Measurements from ENCODE around the gene UNG.

Gene UNG

DNA sequence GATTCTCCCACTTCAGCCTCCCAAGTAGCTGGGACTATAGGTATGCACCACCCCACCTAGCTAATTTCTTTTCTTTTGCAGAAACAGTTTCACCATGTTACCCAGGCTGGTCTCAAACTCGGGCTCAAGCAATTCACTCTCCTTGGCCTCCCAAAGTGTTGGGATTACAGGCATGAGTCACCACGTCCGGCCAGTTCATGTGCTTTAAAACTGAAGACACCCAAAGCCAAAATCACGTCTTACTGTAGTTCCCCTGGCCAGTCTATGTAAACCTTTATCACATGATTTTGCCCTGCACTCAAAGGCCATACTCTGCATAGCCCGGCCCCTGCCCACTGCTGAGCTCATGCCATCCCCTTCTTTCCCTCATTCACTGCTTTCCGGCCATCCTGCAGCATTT lies 8.6 kb upstream of the UNG start:
- no peak for DNase-seq (ENCODE audit: extremely low read depth in 1 of 2, low read depth in 1 of 2)

DNA sequence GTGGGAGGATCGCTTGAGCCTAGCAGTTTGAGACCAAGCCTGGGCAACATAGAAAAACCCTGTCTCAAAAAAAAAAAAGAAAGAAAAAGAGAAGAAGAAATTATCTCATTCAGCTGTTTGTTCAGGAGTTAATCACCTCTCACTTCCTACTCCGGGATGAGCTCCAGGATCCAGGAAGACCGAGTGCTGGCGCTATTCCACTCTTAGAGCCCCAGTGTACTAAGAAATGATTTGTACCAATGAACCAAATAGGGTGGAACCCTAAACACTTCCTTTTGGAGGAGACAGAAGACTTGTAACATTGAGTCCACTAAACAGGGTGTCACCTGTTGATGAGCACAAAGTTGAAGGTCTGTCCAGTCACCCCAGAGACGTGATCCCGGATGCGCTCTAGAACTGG lies 7.7 kb upstream of the UNG start:
- DNase-seq (ENCODE audit: extremely low read depth in 1 of 2, low read depth in 1 of 2), result no peak

DNA sequence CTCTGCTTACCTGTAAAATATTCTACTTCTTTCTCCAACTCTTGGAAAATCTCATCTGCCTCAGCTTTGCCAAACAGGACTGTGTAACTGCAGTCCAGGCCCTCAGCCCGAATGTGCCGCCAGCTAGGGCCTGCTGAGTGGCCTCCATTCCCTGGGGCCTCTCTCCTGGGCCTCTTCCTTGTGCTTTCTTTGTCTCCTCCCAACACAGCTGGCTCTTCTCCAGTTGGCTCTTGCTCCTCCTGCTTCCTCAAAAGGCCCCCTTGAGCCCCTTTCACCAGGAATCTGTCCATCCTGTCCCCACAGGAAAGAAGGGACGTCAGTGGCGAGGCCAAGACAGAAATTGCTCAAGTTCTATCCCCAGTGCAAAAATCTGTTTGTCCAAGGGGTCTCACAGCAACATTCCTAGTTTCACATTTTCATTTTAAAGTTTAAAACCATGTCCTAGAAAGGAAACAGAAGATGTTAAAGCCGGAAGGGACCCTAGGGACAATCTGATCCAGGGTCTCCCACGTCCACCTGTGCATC lies 4.8 kb upstream of the UNG start:
- no peak for DNase-seq (ENCODE audit: extremely low read depth in 1 of 2, low read depth in 1 of 2)

DNA sequence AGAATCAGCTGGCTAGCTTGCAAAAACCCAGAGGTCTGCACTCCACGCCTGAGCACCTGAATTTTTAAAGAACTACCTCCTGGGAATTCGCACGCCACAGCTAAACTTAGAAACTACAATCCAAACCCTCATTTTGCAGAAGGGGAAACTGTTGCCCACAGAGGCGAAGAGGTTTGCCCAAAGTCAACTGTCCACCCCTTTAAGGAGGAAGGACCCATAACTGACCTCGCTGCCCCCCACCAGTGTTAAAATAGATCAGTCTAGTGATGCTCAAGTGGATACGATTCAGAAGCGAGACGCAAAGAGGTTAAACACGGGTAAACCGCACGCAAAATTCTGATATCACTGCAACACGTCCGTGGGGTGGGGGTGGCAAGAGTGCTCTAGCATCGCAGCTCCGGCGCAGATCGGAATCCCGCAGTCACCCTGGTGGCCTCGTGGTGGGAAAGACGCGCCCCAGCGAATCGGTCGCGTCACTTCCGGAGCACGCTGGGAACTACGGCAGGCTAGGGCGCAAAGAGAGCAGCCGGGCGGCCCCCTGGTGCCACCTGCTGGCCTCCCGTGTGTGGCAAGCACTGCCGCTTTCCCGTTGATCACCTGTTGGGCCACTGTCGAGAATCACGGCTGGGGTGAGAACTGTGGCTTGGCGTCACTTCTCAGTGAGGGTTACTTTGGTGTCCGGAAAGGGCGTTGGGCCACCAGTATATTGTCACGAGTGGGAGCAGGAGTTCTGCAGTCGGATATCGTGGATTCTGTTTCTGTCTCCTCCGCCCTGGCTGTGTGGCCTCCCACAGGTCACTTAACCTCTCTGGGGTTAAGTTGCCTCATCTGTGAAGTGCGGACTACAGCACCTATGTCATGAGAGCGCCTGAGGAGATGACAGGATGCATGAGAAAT lies 4.1 kb upstream of the UNG start, which contains the start of gene ALKBH2:
Gene ALKBH2 (minus strand): TSS at position 451 of the 897 bp plus-strand sequence. CDS start 686 bp downstream, outside the sequence.
- DNase-seq (ENCODE audit: extremely low read depth in 1 of 2, low read depth in 1 of 2), result peak; percentile 87 to 91

DNA sequence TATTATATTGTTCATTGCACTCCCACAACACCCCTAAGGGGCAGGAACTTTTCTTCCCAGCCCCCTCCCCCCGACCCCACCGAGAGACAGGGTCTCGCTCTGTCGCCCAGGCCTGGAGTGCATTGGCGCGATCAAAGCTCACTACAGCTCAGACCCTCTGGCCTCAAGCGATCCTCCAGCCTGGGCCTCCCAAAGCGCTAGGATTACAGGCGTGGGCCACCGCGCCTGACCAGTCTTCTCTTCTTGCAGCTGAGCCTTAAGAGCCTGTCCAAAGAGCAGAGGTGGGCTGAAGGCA lies 310 bp upstream of the UNG start:
- no peak for DNase-seq (ENCODE audit: extremely low read depth in 1 of 2, low read depth in 1 of 2)

DNA sequence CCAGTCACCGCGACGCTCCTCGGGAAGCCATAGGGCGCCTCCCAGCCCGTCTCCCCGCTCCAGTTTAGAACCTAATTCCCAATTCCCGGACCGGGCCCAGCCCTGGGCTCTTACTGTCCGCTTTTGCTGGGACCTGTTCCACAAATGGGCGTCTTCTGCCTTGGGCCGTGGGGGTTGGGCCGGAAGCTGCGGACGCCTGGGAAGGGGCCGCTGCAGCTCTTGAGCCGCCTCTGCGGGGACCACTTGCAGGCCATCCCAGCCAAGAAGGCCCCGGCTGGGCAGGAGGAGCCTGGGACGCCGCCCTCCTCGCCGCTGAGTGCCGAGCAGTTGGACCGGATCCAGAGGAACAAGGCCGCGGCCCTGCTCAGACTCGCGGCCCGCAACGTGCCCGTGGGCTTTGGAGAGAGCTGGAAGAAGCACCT lies 797 bp downstream of the UNG start:
- DNase-seq (ENCODE audit: extremely low read depth in 1 of 2, low read depth in 1 of 2), result no peak

DNA sequence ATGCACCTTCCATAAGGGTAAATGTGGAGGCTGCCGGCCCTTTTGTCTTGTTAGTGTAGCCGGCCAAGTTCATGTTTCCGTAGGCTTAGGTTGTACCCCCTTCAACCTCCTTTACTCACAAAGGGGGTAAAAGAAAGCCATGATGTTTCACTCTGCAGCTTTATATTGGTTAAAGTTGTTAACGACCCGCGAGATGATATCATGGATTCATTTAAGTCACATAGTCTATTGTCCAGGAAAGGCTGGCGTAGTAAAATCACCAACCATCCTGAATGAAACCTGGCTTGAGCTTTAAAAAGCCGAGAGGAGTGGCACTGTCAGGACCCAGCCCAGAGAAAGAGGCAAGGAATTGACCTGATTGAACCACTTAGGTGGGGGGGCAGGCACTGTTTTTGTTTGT lies 1.3 kb downstream of the UNG start:
- no peak for DNase-seq (ENCODE audit: extremely low read depth in 1 of 2, low read depth in 1 of 2)

DNA sequence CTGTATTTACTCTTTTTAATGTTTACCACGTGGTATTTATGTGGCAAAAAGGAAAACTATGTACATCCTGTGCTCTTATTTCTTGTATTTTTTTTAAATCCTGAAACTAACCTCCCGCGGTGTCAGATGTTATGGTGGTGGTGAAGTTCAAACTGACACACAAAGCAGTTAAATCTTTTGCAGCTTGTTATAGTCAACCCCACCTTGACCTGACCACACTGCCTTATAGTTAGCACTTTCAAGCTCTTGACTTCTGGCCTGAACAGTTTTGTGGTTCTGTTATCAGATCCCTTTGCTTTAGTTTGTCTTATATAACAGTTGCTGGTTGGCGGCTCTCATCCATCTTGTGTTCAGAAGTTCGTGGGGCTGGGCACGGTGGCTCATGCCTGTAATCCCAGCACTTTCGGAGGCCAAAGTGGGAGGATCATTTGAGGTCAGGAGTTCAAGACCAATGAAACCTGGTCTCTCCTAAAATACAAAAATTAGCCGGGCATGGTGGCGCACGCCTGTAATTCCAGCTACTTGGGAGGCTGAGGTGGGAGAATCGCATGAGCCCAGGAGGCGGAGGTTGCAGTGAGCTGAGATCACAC lies 2.1 kb downstream of the UNG start:
- no peak for DNase-seq (ENCODE audit: extremely low read depth in 1 of 2, low read depth in 1 of 2)

DNA sequence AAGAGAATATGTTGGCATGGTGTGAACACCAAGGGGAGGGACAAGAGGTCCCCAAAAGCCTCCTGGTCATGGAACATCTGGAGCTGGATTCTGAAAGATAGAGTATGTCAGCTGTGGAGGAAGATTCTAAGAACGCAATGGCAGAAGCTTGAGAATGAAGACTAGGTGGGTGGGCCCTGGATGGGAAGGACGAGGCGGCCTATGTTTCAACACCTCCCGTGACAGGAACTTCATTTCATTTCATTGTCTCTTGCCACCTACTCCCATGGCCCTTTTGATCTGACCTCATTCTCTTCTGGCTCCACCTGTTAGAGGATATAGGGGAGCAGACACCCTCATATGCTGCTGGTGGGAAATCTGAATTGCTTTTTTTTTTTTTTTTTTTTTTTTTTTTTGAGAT lies 3.3 kb downstream of the UNG start:
- DNase-seq (ENCODE audit: extremely low read depth in 1 of 2, low read depth in 1 of 2), result no peak

DNA sequence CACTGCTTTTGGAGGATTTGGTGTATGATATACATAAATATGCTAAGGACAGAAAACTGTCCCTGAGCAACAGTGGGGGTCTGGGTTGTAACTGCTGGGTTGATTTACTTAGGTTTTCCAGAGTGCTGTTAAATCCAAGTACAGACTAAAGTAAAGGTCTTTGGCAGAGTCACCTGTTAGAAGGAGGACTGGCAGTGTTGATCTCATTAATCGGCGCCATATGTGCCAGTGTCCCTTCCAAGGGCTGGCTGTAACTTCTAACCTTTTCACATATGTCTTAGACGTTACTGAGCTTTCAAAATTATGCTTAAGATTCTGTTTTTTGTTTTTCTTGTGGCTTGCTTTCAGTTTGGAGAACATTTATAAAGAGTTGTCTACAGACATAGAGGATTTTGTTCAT lies 5.1 kb downstream of the UNG start:
- no peak for DNase-seq (ENCODE audit: extremely low read depth in 1 of 2, low read depth in 1 of 2)

DNA sequence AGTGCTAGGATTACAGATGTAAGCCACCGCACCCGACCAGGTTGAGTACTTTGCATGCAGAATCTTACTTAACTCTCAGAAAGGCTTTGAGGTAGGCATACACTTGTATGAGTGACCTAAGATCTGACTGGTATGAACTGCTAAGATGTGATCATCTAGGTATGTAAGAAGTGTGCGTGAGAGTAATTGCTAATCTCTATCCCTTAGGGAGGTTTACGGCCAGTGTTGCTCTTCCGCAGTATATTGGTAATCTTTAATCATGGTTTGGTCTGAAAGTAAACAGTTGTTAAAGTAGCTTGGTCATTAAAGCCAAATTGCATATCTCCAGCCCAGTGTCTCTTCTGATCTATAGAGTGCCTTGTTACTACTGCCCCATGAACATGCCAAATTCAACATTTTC lies 7.8 kb downstream of the UNG start:
- no peak for DNase-seq (ENCODE audit: extremely low read depth in 1 of 2, low read depth in 1 of 2)

DNA sequence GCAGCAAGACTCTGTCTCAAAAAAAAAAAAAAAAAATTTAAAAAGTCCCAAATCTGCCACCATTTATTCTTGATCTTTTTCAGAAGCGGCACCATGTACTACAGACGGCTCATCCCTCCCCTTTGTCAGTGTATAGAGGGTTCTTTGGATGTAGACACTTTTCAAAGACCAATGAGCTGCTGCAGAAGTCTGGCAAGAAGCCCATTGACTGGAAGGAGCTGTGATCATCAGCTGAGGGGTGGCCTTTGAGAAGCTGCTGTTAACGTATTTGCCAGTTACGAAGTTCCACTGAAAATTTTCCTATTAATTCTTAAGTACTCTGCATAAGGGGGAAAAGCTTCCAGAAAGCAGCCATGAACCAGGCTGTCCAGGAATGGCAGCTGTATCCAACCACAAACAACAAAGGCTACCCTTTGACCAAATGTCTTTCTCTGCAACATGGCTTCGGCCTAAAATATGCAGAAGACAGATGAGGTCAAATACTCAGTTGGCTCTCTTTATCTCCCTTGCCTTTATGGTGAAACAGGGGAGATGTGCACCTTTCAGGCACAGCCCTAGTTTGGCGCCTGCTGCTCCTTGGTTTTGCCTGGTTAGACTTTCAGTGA lies 12.5 kb downstream of the UNG start:
- no peak for DNase-seq (ENCODE audit: extremely low read depth in 1 of 2, low read depth in 1 of 2)

DNA sequence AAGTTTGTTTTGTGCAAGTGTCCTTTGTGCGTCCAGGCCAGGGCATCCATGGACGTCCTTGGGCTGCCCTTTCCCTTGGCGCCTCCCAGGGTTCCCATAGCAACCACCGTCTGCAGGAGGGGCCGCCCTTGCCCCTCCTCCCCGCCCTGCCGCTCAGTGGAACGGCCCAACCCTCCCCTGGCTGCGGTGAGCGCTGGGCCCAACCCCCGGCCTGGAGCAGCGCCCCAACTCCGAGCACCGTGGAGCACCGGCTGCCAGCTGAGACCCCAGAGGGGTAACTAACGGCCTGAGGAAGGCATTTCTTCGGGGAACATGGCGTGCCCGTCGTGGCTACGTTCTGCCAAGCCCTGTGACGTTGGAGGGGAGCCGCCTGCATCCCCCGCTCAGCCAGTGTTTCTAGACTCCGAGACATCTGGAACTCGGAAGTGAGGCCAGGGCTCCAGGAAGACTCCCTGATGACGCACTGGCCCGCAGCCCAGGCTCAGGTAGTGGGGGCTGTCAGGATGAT lies 13.6 kb downstream of the UNG start:
- peak in 1 of 2 donors; percentile 44 for DNase-seq (ENCODE audit: extremely low read depth in 1 of 2, low read depth in 1 of 2)

DNA sequence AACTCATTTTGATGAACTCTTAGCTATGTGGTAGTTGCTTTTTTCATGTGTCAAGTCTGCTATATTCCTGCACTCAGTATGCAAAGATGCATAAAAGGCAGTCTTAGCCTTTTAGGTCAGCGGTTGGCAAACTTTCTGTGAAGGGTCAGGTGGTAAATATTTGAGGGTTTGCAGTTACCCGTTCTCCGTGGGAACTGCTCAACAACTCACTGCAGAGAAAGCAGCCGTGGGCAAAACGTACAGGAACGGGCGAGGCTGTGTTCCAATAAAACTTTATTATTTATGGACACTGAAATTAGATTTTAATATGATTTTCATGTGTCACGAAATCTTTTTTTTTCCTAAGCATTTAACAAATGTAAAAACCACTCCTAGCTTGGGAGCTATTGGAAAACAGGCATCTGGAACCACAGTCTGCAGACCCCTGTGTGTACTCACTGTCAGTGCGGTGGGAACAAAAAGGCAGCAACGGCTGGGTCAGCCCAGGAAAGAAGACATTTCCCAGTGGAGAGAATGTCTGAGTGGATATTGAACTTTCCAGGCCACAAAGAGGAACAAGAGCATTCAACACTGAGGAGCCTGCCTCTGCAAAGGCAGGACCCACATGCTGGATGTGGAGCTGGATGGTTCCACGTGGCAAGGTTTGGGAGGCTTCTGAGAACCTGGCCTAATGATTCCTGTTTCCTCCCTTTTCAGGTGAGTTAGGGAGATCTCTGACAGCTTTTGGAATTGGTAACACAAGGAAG lies 15.5 kb downstream of the UNG start:
- DNase-seq (ENCODE audit: extremely low read depth in 1 of 2, low read depth in 1 of 2), result no peak

DNA sequence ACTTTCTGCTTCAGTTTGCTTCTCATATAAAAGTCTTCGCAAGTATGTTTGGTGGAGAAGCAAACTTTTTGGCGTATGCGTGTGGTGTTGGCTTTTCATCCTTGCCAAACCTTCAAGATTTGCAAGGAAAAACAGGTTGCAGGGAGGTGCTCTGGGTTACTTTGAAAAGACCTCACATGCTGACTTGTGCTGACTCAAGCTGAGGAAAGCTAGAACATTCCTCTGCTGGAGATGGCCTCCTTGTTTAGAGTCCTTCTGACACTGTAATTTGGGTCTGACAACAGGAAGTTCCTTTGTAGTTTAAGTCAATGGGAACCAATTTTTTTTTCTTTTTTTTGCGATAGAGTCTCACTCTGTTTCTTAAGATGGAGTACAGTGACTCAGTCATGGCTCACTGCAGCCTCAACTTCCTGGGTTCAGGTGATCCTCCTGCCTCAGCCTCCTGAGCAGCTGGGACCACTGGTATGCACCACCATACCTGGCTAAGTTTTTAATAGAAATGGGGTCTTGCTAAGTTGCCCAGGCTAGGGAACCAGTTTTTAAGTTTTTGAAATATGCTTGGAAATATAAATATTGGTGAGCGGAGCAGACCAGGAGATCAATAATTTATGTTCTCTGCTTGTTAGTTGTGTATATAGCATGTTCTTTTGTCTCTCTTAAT lies 16.4 kb downstream of the UNG start:
- no peak for DNase-seq (ENCODE audit: extremely low read depth in 1 of 2, low read depth in 1 of 2)

DNA sequence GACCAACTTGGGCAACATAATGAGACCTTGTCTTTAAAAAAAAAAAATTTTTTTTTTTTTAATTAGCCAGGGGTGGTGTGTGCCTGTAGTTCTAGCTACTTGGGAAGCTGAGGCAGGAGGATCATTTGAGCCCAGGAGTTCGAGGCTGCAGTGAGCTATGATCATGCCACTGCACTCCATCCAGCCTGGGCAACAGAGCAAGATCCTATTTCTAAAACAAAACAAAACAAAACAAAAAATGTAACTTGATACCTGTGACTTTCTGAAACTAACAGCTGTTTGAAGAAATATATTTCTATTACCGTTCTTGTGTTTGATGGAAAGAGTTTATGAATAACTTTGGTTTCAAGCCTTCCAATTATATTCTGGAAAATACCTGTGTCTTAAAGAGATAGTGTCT lies 17.2 kb downstream of the UNG start:
- no peak for DNase-seq (ENCODE audit: extremely low read depth in 1 of 2, low read depth in 1 of 2)

DNA sequence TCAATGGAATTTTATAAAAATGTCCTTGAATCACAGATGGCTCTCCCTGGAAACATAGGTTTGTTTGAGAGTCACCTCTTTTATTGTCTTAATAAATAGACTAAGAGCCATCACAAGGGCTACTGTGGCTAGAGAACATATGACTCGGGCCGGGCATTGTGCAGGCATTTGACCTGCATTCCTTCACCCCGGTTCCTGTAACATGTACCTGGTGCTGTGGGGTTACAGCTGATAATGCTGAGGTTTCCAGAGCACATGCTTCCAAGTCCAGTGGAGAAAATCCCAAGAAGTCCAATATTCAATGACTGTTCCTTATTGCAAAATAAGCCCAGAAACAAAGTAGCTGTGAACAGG lies 18.0 kb downstream of the UNG start:
- no peak for DNase-seq (ENCODE audit: extremely low read depth in 1 of 2, low read depth in 1 of 2)

DNA sequence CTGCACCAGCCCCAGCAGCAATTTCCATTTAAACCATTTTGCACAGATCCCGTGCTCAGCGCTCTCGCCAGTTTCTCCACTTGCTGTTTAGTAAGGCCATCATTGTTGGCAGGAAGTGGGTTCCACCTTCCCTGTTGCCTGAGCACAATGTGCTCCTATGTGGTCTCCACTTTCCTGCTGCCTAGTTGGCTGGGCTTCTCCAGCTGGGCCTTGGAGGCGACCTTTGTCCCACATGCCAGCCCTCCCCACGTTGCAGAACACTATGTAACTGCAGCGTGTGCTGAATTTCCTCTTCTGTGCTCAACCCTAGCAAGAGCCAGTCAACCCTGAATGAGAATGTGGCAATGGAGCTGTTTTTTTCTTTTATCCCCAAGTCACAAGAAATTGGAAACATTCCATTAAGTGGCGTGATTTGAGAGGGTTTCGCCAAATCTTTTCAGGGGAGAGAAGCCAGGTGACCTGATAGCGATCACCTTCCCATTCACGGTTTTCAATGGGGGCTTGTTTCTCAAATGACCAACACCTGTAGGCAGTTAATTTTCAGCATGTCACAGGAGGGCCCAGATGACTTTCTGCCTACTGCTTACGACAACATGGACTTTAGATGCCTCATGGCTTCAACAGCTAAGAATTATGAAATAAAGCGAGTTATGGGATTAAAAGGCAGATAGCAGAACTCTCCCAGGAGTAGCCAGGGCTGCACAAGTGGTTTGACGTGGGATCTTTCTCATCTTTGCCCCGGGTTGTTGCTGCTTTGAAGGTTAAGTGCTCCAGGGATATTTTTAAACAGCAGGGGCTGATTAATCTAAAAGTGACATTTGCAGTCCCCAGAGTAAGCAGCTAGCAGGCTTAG lies 18.6 kb downstream of the UNG start, which contains the start of gene ACACB:
Gene ACACB (plus strand): TSS at position 830 of the 853 bp plus-strand sequence. CDS start 22,819 bp downstream, outside the sequence.
- DNase-seq (ENCODE audit: extremely low read depth in 1 of 2, low read depth in 1 of 2), result no peak

DNA sequence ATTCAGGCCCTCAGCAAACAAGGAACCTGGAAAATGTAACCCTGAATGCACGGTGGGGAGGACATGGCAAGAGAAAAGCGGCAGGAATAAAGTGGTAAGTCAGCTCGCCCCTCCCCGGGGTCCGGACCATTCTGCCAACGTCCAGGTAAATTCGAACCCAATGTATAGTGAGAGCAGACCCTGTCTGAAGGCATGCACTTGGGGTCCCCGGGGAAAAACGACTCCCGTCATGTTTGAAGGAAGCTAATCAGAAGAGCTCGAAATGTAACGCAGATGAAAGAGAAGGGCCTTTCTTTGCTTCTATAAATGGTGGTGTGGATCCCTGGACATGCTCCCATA lies 19.2 kb downstream of the UNG start:
- DNase-seq (ENCODE audit: extremely low read depth in 1 of 2, low read depth in 1 of 2), result no peak

DNA sequence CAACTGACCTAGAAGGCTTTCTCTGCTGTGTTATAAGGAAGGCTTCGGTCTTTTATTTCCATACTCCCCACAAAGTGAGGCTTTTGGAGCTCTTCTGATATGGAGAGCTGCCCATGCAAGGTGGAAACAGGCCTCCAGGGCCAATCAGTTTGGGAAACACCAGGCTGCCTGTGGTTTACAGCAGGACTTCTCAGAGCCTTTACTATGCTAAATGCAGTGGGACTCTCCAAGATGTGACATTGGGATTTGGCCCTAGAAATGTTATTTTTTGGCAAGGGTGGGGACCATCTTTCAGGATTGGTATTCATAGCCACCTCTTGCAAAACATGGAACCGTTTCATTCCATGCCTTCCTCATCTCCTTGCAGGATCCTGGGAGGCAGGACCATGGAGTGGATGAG lies 22.7 kb downstream of the UNG start:
- no peak for DNase-seq (ENCODE audit: extremely low read depth in 1 of 2, low read depth in 1 of 2)
